DMS114 treated with DMSO at 0.1 percent for 48 hours (cell line): ENCODE measurements around the gene RHBDD1.

ENCODE experiments used
- DNase-seq: peaks from one replicate; lab custom pipeline; 2025; ENCODE audit not compliant: unreplicated experiment; lab: John Stamatoyannopoulos, UW

Gene RHBDD1, protein sequence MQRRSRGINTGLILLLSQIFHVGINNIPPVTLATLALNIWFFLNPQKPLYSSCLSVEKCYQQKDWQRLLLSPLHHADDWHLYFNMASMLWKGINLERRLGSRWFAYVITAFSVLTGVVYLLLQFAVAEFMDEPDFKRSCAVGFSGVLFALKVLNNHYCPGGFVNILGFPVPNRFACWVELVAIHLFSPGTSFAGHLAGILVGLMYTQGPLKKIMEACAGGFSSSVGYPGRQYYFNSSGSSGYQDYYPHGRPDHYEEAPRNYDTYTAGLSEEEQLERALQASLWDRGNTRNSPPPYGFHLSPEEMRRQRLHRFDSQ

DNA sequence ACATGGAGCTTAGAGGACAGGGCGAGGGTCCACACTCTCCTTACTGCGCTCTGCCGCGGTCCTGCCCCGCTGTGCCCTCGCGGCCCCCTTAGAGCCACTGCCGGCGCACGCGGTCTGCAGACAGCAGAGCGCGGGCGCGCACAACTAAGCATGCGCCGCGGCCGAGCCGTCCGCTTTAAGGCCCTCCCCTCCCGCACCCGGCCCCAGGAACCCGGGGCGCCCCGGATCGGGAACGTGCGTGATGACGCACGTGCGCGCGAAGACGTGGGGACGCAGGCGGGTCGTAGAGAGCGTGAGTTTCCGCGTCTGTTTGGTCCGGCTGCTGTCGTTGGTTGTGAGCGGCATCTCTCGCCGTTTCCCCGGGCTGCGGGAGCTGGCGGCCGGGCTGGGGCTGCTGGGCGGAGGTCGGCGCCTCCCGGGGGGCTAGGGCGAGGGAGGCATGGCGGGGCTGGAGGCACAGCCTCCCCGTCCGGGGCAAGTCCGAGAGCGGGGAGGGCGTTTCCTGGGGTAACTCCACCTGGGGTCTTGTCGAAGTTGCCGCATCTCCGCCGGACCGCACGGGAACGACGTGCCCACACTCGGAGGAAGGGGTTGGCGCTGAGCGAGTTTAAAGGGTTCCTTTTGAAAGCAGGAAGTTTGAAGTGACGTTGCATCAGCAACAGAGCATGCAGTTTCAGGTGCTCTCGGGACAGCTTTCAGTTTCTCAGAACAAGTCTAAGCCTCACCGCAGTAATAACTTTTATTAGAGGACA lies at the start of gene RHBDD1:
RHBDD1 (plus strand) TSS at position 259 of the 752 bp plus-strand sequence. CDS start 28,640 bp downstream, outside the sequence.
- DNase-seq: peak; percentile 75

DNA sequence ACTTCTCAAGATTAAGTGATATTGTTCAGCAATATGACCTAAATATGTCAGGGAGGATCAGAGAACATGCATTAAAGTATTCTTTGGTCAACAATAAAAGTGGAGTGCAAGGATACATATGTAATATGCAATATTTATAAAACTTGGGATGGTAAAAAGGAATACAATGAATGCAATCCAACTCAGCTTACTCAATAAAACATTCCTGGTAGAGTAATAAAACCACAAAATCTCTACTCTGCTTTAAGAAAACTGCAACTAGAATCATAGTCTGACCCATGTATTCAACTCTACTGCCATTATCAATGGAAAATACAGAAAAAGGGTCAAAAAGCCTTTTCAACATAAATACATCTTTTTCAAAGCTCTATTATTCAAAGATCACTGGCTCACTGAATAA lies 47.8 kb upstream of the RHBDD1 start:
- no peak for DNase-seq

DNA sequence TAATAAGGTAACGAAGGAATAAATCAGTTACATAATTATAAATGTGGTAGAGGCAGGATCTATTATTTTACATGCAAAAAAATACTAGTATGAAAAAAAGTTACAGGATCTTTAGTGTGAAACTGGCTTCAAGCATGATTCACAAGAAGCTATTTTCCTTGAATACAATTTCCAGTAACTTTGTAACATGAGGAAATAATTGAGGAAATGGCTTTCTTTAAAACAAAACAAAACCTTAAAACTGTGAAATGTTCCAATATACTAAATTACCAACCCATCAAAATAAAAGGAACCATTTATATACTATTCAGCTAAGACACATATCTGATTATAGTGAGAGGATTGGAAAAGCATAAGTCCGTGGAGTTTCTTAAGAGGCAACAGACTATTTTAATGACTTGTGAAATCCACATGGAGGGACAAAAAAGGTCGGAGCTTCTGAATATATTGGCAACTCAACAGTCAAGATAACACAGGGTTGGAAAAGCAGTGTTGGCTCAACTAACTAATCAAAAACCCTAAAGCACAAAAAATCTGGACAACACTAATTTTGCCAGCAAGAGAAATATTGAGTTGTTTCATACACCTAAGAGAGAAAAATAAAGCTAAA lies 46.9 kb upstream of the RHBDD1 start:
- DNase-seq: no peak

DNA sequence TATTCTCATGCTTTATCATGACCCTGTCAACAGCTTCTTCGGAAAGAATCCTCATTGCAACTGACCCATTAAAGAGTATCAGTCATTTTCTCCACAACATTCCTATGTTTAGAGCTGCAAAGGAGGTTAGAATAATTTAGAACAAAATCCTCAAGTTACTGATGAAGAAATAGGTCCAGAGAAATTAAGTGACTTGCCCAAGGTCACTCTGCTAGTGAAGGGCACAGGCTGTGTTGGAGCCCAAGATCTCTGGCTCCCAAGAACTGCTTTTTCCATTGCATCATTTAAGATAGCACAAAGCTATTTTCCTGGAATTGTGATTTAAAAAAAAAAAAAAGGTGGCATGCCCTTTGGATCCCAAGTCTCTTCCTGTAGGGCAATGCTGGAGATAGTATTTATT lies 45.8 kb upstream of the RHBDD1 start:
- DNase-seq: no peak

DNA sequence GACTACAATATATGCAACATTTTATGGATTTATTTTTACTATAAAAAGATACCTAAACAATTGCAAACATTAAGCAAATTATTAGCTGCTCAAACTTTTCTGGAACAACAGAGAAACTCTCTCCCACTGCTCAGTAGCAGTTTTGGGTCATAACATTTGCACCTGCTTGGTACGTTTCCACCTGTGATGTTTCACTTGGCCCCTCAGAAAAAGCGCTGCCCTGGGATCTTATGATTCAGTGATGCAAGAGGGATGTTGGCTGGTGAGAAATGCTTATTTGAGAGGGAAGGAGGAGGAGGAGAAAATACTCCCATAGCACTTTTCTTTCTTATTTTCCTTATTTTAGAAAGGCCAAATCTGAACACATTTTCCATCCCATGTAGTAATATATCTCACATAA lies 45.4 kb upstream of the RHBDD1 start:
- no peak for DNase-seq

DNA sequence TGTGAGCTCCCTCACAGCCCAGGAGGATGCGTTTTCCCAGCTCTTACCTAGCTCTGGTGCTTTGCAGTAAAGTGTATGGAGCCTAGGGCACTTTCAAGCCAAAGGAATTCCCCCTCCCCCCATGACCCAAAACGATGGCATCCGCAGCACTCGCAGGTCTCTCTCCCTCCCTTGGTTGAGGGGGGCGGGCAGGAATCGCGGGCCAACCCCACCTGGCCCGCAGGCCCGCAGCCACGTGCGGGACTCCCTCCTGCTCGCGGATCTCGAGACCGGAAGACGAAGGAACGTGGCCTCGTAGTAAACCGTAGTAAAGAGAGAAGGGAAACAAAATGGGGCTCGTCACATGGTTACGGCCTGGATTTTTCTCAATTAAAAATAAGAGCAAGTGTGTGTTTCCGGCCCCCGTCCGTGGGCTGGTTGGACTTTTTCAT lies 44.8 kb upstream of the RHBDD1 start:
- peak; percentile 50 for DNase-seq

DNA sequence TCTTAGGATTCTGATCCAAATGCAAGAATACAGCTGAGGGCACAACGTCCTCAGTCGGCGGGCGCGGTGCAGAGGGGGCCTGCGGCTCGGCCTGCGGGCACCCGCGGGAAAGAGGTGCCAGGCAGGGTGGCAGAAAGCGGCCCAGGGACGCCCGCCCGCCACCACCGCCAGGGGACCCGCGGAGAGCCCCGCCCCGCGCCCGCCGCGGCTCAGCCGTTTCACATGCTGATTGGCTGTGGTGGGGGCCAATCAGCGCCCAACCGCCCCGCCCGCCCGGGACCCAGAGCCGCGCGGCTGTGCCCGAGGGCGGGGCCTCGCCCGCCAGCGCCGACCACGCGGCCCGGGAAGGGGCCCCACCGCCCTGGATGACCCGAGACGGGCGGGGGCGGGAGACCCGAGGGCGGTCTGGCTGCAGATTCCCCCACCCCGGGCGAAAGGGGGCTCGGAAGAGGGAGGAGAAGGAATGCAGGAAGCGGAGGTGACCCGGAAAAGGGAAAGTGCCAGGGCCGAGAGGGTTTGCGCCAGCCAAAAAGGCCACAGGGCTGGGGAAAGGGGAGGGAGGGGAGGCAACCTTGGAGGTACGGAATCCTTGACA lies 44.3 kb upstream of the RHBDD1 start:
- DNase-seq: peak; percentile 56

DNA sequence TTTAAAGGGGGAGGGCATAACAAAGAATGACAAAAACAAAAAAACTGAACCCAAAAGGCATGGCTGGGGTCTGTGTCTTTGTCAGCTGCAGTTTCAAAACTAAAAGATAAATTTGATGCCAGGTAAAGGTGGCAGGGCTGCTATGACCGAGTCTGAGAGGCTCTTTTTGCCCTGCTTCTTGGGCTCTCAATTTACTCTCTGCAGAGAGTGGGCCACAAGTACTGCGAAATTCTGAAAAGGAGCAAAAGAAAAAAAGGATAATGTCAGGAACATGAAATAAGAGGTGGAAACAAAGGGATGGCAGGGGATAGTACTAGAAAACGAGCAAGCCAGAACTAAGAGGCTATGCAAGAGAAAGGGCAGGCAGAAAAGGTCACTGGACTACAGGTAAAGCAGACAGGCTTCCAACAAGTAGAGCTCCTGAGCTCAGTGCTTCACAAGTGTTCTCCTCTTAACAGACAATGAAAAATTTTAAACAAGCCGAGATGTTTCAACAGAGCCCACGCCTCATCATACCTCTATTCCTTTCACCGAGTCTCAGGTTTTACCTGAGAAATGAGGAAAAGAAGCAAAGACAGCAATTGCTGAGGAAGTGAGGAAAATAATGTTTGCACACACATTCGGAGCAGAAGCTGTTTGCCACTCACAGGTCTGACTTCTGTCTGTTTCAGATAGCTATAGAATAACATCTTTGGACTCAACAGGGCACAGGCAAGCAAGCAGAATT lies 43.5 kb upstream of the RHBDD1 start:
- DNase-seq: no peak

DNA sequence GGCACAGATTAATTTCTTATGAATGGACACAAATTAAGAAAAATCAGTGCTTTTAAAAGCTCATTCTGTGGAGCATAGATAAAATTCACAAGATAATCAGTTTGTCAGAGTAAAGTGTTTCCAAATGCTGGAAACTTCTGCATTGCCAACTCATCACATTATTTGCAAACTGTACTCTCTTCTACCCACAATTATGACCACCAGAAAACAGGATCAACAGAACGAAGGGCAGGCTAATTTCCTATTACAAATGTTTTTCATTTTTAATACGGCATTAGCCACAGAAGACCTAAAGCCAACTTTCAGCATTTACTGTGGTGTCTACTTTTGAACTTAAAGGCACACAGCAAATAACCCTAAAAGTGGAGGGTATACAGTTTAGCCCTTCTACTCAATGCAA lies 42.2 kb upstream of the RHBDD1 start:
- no peak for DNase-seq

DNA sequence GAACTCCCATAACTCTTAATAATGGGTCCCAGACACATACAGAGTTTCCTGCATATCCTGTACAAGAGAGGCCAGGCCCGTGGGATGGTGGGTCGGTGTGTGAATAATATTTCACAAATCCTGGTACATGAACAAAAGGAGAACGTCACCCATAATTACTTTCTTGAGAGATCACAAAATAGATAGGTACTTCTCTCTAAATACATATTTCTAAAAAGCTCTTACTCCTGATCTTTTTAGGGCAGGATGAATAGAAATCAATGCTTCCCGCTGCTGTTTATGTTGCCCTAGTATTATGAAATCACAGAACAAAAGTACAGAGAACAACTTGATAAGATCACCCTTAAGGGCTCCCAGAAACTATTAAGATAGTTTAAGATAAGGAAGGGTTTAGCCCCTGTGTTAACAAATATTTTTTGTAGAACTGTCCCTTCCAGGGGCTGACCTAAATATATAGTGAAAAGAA lies 41.6 kb upstream of the RHBDD1 start:
- DNase-seq: no peak

DNA sequence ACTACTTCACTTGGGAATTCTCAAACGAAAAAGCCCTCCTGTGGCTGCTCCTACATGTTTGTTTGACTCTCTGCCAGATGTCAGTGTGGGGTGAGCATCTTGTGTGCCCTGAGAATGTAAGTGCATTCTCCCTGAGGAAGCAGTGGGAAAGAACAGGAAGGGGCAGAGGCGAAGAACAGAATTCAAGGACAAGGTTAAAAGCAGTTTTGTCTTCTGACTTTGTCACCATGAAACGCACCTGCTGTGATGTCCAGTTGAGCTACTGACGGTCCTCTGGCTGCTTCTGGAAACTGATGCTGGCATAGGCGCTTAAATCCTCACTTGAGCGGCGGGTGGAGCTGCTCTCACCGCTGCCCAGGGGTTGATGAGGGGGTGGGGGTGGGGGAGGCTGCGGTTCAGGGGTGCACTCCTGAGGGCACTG lies 41.1 kb upstream of the RHBDD1 start:
- no peak for DNase-seq

DNA sequence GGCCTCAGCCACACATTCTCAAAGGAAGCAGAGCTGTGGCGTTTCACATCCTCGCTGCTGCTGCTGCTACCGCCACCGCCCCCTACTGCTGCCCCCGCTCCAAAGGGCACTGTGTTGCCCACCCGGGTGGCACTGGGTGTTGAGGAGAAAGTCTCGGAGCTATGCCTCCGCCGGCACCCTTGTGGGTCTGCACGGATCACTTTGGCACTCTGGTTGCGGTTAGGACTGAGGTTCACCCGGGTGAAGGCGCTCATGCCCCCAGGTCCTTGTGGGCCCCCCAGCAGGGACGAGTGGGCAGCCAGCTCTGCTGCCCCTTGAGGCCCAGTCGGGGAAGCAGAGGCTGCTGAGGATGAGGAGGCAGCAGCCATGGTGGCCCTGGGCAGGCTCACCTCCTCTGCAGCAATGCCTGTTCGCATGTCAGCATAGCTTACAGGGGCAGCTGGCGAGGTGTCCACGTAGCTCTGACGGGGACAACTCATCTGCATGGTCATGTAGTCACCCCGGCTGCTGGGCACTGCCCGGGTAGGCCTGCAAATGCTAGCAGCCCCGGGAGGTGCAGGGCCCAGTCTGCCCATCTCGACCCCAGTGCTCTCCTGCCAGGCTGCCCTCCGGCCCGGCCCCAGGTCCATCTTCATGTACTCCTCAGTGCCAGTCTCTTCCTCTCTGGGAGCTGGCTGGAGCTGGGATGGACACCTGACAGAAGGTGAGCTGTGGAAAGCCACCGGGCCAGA lies 40.4 kb upstream of the RHBDD1 start:
- DNase-seq: no peak

DNA sequence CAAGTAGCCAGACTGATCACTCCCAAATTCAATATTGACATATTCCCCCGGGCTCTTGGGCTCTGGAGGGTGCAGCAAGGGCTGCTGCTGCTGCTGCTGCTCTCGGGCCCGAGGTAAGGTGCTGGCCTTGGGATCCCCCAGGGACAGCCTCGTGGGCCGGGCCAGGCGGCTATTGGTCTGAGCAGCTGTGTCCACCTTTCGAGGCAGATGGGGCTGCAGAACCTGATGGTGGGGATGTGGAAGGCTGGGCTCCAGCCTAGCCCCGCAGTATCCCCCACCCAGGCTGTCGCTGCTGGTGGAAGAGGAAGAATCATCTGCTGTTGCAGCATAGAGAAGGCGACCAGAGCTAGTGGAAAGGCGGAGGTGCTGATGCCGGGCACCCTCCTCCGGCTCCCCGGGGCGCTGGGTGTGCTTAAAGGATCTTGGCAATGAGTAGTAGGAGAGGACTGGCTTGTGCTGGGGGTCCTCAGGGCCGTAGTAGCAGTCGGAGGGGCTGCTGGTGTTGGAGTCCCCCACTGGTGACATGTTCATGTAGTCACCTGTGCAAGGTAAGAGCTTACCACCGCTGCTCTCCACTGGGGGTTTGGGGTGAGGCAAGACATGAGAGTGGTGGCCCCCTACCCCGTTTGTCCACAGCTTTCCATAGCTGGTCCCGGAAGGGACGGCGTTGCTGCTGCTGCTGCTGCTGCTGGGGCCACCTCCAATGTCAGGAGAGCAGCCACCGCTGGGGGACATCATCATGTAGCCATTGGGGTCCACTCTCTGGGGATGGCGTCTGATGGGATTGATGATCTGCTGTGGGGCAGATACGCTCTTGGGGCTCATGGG lies 39.6 kb upstream of the RHBDD1 start:
- no peak for DNase-seq

DNA sequence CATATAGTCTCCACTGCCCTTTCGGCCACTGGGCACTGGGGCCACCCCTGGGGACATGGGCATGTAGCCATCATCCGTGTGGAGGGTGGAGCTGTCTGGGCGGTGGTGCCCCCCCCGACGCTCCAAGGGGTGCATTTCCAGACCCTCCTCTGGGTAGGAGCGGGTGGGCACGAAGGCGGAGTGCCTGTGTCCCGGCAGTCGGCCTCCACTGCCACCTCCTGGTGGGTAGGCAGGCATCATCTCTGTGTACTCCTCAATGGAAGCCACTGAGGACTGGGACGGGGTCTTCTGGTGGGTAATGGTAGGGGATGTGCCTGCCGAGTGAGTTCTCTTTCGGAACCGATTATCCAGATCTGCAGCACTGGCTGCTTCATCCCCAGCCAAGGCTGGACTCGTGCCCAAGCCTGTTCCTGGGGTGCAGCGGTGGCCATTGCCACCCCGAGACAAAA lies 39.0 kb upstream of the RHBDD1 start:
- DNase-seq: no peak

DNA sequence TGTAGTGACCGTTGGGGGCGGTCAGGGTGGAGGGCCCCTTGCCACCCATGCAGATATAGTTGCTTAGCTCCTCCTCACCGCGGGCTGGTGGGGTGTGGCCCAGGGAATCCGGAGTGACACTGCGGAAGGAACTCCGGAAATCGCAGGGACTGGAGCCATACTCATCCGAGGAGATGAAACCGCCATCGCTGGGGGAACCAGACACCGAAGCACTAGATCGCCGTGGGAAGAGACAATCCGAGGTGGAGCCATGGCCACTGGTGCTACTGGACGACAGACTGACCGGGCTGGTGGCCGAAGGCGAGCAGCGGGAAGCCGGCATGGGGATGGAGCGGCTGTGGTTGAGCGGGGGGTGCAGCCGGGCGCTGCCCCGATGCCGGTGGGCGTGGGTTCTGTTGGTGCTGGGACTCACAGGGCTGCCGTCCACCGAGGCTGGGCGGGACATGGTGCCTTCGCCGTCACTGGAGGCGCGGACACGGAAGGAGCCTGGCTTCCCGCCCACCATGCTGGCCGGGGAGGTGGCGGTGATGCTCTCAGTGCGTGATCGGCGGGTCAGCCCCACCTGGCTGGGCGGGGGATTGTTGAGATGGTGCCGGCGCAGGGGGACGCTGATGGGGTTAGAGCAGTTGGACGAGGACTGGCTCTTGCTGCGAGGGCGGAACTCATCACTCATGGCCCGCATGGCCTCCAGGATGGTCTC lies 38.4 kb upstream of the RHBDD1 start:
- no peak for DNase-seq

DNA sequence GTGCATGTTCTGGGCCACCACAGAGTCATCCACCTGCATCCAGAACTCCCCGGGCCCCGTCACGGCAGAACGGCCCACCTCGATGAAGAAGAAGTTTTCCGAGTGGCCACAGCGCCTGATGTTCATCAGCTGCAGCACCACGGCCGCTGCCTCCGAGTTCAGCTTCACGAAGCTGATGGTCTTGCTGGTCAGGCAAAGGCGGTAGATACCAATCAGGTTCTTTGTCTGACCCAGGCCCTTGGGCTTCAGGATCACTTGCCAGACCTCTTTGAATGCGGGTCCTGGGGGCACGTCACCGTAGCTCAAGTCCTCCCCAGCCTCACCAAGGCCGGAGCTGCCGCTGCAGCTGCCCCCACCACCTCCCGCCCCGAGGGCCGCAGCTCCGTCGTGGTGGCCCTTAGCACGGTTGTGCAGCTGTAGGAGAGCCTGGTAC lies 37.8 kb upstream of the RHBDD1 start:
- DNase-seq: no peak

DNA sequence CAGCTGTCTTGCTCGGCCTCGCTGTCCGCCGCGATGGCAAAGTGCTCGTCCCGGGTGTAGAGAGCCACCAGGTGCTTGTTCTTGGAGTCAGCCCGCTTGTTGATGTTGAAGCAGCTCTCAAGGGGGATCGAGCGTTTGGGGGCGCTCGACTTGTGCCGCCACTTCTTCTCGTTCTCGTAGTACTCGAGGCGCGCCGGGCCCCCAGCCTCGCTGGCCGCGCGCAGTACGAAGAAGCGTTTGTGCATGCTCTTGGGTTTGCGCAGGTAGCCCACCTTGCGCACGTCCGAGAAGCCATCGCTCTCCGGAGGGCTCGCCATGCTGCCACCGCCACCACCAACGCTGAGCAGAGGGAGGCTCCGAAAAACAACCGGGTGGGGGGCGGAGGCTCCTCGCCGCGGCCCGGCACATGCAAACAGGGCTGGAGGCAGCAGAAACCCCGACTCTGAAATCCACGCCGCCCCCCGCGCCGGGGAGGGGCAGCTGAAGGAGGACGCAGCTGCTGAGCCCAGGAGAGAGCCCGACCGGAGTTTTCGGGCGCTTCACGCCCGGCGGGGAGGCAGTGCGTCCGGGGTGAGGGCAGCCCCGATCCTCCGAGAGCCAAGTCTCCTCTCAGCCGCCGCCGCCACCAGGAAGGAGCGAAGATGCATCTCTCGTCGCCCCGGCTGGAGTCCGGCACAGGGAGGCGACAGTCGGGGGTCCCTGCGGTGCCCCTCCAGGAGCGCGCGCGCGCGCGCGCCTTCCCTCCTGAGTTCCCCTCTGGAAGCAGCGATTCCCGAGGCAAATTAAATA lies 37.2 kb upstream of the RHBDD1 start:
- DNase-seq: no peak
